Ovary (tissue), 3 donors: ENCODE measurements around the gene LCT.

Experiments
- CTCF ChIP-seq, 3 donors: fragments of 450-650 bp in 2 of 3; fragments of 200-600 bp in 1 of 3; IDR thresholded peaks; one replicate each; pipeline versions ENCODE4 v1.5.1 to v1.8.0; 2016 to 2022; ENCODE audit warnings: antibody characterized with exemption in 3 of 3, mild to moderate bottlenecking in 1 of 3
- POLR2A ChIP-seq: fragments of 450-650 bp; IDR thresholded peaks from one replicate; pipeline ENCODE4 v1.6.1; 2017; ENCODE audit warnings: antibody characterized with exemption, mild to moderate bottlenecking, moderate library complexity
- donor health status: DM: no; HTN: no; CAD: no.

GRCh38 chr2:135876066-135876711, 39.2 kb upstream of the LCT start, which contains the start of gene MCM6:
- TF ChIP-seq CTCF (IDR thresholded peaks at IDR 0.05) (peak in 2 of 3 donors; percentile 12 to 23), POLR2A (no peak)
